HFFc6 (cell line): ENCODE data around the gene ZNF778. TPM values are rescaled to one million over a fixed set of nuclear protein-coding genes. Genes with fewer than 3 reads are reported as not detected.

Experiments
- DNase-seq: peaks from one replicate; pipeline ENCODE4 v3.0.0-alpha.2; 2018
- H3K27ac Mint-ChIP-seq: 2 replicates; pipeline ENCODE4 v1.8.0; 2020; ENCODE audit warnings: mild to moderate bottlenecking, mixed read lengths
- H3K27me3 Mint-ChIP-seq: 2 replicates; pipeline ENCODE4 v1.8.0; 2021; ENCODE audit warnings: mild to moderate bottlenecking, moderate library complexity, mixed read lengths; ENCODE audit not compliant: insufficient read depth
- H3K36me3 Mint-ChIP-seq: 2 replicates; pipeline ENCODE4 v1.8.0; 2021; ENCODE audit warnings: low read depth, mixed read lengths
- H3K4me1 Mint-ChIP-seq: 2 replicates; pipeline ENCODE4 v1.8.0; 2020; ENCODE audit warnings: low read depth, mixed read lengths
- H3K4me3 Mint-ChIP-seq: 2 replicates; pipeline ENCODE4 v1.8.0; 2020; ENCODE audit warnings: mild to moderate bottlenecking, moderate library complexity, mixed read lengths
- H3K9me3 Mint-ChIP-seq: 2 replicates; pipeline ENCODE4 v1.8.0; 2020; ENCODE audit warnings: mild to moderate bottlenecking, mixed read lengths
- CTCF ChIP-seq: fragments of 200-600 bp; sonication (generic); IDR thresholded peaks from 2 replicates; pipeline ENCODE4 v1.5.0; 2021; ENCODE audit warnings: antibody characterized with exemption, mild to moderate bottlenecking
- total RNA-seq, 6 experiments: library from RNA; stranded (reverse); fragmentation: NEBNext Ultra II Directional; extraction: Animal tissue kit (Norgen Biotek cat#: 25700); gene quantifications; 2 replicates in 1 of 6; 3 replicates in 5 of 6; pipeline ENCODE4 v1.2.3, GENCODE V29; 2021

ZNF778 gene
- total RNA-seq, 6 experiments from 2014 or later: 6.8 to 8.1 (median 7.5) TPM

DNA sequence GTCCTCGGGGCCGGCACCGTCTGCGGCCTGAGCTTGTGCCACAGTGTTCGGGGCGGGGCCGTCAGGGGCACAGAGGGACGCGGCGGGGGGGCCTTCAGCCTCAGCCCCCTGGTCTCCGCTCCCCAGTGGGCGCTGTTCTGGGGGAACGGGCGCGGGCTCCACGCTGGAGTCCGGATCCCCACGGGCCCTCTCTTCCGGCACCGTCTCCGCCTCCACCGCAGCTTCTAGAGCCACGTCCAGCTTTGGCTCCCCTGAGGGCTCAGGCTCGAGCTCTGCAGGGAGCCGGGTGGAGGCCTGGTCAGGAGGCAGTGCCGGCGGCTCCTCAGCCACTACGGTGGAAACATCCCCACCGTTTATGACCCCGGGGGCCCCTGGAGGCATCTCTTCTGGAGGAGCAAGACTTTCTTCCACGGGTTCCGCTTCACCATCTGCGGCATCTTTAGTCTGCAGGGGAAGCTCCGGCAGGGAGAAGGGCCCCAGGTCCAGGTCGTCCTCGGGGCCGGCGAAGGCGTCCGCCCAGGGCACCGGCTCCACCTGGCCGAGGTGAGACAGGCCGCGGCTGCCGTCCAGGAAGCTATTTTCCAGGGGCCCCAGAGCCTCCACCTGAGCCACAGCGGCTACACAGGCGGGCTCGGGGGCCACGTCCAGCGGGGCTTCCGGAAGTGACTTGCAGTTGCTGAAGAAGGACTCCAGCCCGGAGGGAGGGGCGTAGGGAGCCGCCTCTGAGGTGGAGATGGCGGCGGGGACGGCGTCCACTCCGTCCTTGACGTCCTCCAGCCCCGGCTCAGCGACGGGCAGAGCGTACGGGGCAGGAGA lies 62.4 kb downstream of the ZNF778 start:
- Mint-ChIP-seq H3K36me3 (peaks cover 7% of the 10 kb centered on the region), H3K4me3 (no peak overlapping the region), H3K9me3 (no peaks in the 10 kb centered on the region), H3K27ac (no peak overlapping the region), H3K4me1 (no peaks in the 10 kb centered on the region), H3K27me3 (peaks cover 4% of the 10 kb centered on the region; the same call in 1 of the 2 replicates)
- no peak for DNase-seq
- TF ChIP-seq CTCF: no peak

DNA sequence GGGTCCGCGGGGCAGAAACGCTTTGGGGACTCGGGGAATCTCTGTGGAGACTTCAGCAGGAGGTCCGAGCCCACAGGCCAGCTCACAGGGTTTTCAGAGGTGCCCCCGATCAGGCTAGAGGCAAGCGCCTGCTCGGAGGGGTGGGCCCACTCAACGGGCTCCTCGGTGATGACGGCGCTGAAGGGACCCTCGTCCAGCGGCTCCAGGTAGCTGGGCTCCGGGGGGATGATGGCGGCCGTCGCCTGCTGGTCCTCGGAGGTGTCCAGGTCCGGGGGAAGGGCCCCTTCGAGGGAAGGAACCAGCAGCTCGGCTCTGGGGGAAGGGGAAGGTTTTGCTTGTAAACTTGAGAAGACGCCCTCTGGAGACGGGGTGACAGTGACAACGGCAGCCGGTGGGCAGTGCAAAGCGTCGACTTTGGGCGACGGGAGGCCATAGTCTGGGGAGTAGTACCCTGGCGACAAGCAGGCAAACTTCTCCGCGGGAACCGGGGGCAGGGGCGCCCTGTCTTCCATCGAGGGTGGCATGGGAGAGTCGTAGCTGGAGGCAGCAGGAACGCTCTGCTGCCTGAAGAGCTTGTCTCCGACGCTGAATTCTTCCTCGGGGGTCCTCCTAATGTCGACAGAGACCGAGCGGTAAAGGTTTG lies 63.2 kb downstream of the ZNF778 start:
- H3K4me3 Mint-ChIP-seq: no peak overlapping the region
- H3K27ac Mint-ChIP-seq: no peak overlapping the region
- H3K27me3 Mint-ChIP-seq: peaks cover 4% of the 10 kb centered on the region; the same call in 1 of the 2 replicates
- no peaks in the 10 kb centered on the region for H3K9me3 Mint-ChIP-seq
- no peak for DNase-seq
- TF ChIP-seq CTCF: no peak
- no peaks in the 10 kb centered on the region for H3K4me1 Mint-ChIP-seq
- peaks cover 7% of the 10 kb centered on the region for H3K36me3 Mint-ChIP-seq

- H3K9me3 Mint-ChIP-seq: no peaks in the 10 kb centered on the region
- peaks cover 7% of the 10 kb centered on the region for H3K36me3 Mint-ChIP-seq
- H3K4me1 Mint-ChIP-seq: no peaks in the 10 kb centered on the region
- TF ChIP-seq CTCF: no peak
- no peak for DNase-seq
- H3K27ac Mint-ChIP-seq: no peak overlapping the region
- H3K27me3 Mint-ChIP-seq: peaks cover 2% of the 10 kb centered on the region; the same call in 1 of the 2 replicates
- no peak overlapping the region for H3K4me3 Mint-ChIP-seq
Observed at GRCh38 chr16:89281189-89281577, 63.7 kb downstream of the ZNF778 start.

GRCh38 chr16:89281829-89282228 lies 64.3 kb downstream of the ZNF778 start:
- Mint-ChIP-seq H3K4me3 (no peak overlapping the region), H3K4me1 (no peaks in the 10 kb centered on the region), H3K36me3 (peaks cover 7% of the 10 kb centered on the region), H3K27me3 (peaks cover 2% of the 10 kb centered on the region; the same call in 1 of the 2 replicates), H3K27ac (no peak overlapping the region), H3K9me3 (no peaks in the 10 kb centered on the region)
- DNase-seq: no peak
- TF ChIP-seq CTCF: no peak

- TF ChIP-seq CTCF: no peak
- H3K4me3 Mint-ChIP-seq: no peak overlapping the region
- H3K27ac Mint-ChIP-seq: no peak overlapping the region
- peaks cover 9% of the 10 kb centered on the region for H3K36me3 Mint-ChIP-seq
- peaks cover 2% of the 10 kb centered on the region; the same call in 1 of the 2 replicates for H3K27me3 Mint-ChIP-seq
- no peak for DNase-seq
- H3K4me1 Mint-ChIP-seq: no peaks in the 10 kb centered on the region
- H3K9me3 Mint-ChIP-seq: no peaks in the 10 kb centered on the region
Observed at GRCh38 chr16:89282523-89282922, 65.0 kb downstream of the ZNF778 start.
